Measurements from ENCODE around the gene NSFL1C. TPM values are rescaled to one million over a fixed set of nuclear protein-coding genes. Genes with fewer than 3 reads are reported as not detected.

The NSFL1C gene
- total RNA-seq: 26.1 and 28.0 TPM in 2 replicates

GRCh38 chr20:1466211-1467081 is at the start of gene NSFL1C:
Gene NSFL1C (minus strand): TSS chr20:1466849. CDS start chr20:1466824, 25 bp downstream.

DNA sequence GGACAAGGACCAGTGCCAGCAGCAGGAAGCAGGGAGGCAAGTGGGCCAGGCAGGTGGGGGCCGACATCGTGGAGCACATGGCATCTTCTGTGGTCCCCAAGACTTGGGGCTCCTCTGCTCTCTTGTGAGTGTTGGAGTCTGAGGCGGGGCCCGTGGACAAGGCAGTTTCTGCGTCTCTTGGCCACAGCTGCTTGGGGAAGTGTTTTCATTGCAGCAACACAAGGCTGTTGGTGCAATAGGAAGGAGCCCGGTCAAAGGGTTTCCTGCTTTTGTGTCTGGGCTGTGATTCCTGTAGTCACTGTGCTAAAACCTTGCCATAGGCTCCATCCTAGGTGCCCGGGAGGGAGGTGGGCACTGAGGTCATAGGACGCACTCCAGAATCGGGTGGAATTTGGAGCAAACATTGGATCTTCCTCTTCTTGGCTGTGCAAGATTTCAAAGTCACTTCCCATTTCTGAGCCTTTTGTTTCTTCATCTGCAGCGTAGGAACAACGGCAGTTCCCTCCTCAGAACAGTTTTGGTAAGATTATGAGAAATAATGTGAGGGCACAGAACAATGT is 24.7 kb upstream of the NSFL1C start, which contains the start of gene SIRPB2:
SIRPB2 (minus strand) TSS at position 140 of the 560 bp plus-strand sequence; CDS start at position 79, 61 bp downstream.

GRCh38 chr20:1392693-1393506 is 73.7 kb downstream of the NSFL1C start, which contains the start of gene FKBP1A:
Gene FKBP1A (minus strand): TSS chr20:1393054. CDS start chr20:1392998, 56 bp downstream.

Other genes starting within 250 kb of the NSFL1C start
- gene RAD21L1, start 240.8 kb downstream of the NSFL1C start, total RNA-seq: not detected in 2 replicates
- gene SNPH, start 200.6 kb downstream of the NSFL1C start, total RNA-seq: 4.5 and 5.5 TPM in 2 replicates
- 2.2 and 4.1 TPM in 2 replicates for gene SDCBP2, start 137.7 kb downstream of the NSFL1C start, total RNA-seq
- gene FKBP1A, start 73.8 kb downstream of the NSFL1C start, total RNA-seq: 145 and 146 TPM in 2 replicates
- not detected in 2 replicates for gene SIRPB2, start 24.6 kb upstream of the NSFL1C start, total RNA-seq
- not detected in 2 replicates for gene SIRPD, start 90.9 kb upstream of the NSFL1C start, total RNA-seq
- gene SIRPB1, start 153.2 kb upstream of the NSFL1C start, total RNA-seq: 2.2 and 3.6 TPM in 2 replicates
- gene SIRPG, start 190.9 kb upstream of the NSFL1C start, total RNA-seq: not detected in 2 replicates